ENCODE measurements around the gene LSM2. TPM values are rescaled to one million over a fixed set of nuclear protein-coding genes. Genes with fewer than 3 reads are reported as not detected.
A peak's percentile ranks its signal among the peaks of the same experiment; 100 is the strongest.
"Not testable (repeated sequence)": the region's sequence is repeated elsewhere in the genome, so short reads cannot be mapped to it uniquely, and the experiment has no call there.

LSM2 gene
- total RNA-seq, 2 donors from 2014 or later = 33.0 to 33.5 TPM

DNA sequence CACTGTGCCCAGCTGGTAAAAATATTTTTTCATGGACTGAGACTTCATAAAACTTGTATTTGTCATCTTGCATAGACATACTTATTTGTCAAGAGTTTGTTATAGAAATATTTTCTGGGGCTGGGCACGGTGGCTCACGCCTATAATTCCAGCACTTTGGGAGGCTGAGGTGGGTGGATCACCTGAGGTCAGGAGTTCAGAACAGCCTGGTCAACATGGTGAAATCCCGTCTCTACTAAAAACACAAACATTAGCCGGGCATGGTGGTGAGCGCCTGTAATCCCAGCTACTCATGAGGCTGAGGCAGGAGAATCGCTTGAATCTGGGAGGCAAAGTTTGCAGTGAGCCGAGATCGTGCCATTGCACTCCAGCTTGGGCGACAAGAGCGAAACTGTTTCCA is 1.8 kb upstream of the LSM2 start:
- intact Hi-C loops (cut with DNase I, micrococcal nuclease); DNase-seq; ATAC-seq: not testable (repeated sequence)

- no peak for DNase-seq
- ATAC-seq = peak; percentile 4
- intact Hi-C loops (cut with DNase I, micrococcal nuclease) = no loop called here
These were observed 762 bp downstream of the LSM2 start for GRCh38 chr6:31805939-31806469.

DNA sequence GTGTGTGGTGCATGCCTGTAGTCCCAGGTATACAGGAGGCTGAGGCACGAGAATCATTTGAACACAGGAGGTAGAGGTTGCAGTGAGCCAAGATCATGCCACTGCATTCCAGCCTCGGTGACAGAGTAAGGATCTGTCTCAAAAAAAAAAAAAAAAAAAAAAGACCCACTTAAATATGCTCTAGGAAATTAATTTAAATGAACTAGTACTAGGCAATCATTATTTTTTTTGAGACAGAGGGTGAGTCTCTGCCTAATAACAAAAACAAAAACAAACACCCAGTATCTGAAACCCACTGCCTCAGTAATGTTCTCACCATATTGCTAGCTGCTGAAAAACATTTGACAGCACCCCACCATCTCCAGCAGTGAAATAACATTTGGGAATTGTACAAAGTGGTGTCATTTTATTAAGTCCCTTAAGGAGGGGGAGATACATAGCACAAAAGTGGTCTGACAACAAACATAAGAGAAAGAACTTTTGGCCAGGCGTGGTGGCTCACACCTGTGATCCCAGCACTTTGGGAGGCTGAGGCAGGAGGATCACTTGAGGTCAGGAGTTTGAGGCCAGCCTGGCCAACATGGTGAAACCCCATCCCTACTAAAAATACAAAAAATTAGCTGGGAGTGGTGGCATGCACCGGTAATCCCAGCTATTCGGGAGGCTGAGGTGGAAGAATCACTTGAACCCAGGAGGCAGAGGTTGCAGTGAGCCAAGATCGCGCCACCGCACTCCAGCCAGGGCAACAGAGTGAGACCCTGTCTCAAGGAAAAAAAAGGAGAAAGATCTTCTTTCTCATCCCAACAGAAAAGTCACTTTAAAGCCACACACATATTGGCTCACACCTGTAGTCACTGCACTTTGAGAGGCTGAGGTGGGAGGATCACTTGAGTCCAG is 5.5 kb downstream of the LSM2 start:
- intact Hi-C loops (cut with DNase I, micrococcal nuclease); DNase-seq: not testable (repeated sequence)

GRCh38 chr6:31799781-31800180 is 7.0 kb downstream of the LSM2 start:
- DNase-seq (no peak), ATAC-seq (no peak)
- intact Hi-C loops (cut with DNase I, micrococcal nuclease) = no loop called here

More for the DNA sequence above, 5.5 kb downstream of the LSM2 start:
- ATAC-seq = not testable (repeated sequence)

GRCh38 chr6:31797588-31797987 is 9.2 kb downstream of the LSM2 start:
- DNase-seq (no peak), ATAC-seq (no peak)
- intact Hi-C loops (cut with DNase I, micrococcal nuclease) = no loop called here

- DNase-seq (no peak), ATAC-seq (no peak)
- intact Hi-C loops (cut with DNase I, micrococcal nuclease) = no loop called here
These were observed 9.8 kb downstream of the LSM2 start for GRCh38 chr6:31796993-31797385.

DNA sequence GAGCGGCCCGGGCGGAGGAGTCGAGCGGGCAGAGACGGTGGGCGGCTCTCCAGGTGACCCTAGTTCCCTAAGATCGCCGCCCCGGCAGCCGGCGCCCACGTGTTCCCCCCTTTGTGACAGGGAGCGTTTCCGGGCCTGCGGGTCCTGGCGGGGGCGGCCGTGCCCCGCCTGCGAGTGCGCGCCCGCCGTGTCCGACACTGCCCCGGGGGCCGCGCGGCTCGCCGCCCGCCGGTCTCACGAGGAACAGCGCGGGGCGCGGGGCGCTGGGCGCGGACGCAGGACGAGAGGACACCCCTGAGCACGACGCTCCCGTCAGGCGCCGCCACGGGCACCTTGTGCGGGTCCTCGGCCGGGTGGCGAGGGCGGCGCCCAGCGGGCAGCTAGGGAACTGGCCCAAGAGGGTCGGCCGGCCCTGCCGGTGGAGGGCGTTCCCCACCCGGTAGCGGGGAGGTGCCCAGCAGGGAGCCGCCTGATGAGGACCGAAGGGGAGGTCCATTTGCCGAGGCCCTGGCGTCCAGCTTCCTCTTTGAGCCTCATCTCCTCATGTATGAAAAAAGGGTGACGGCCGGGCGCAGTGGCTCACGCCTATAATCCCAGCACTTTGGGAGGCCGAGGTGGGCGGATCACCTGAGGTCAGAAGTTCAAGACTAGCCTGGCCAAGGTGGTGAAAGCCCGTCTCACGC is 11.0 kb downstream of the LSM2 start, which contains the start of gene VARS1:
Gene VARS1 (minus strand): TSS at position 137 of the 683 bp plus-strand sequence. CDS start 535 bp downstream, outside the sequence.
- intact Hi-C loops (cut with DNase I, micrococcal nuclease) = no loop called here
- DNase-seq = peak; percentile 94 to 96
- ATAC-seq = peak; percentile 95

DNA sequence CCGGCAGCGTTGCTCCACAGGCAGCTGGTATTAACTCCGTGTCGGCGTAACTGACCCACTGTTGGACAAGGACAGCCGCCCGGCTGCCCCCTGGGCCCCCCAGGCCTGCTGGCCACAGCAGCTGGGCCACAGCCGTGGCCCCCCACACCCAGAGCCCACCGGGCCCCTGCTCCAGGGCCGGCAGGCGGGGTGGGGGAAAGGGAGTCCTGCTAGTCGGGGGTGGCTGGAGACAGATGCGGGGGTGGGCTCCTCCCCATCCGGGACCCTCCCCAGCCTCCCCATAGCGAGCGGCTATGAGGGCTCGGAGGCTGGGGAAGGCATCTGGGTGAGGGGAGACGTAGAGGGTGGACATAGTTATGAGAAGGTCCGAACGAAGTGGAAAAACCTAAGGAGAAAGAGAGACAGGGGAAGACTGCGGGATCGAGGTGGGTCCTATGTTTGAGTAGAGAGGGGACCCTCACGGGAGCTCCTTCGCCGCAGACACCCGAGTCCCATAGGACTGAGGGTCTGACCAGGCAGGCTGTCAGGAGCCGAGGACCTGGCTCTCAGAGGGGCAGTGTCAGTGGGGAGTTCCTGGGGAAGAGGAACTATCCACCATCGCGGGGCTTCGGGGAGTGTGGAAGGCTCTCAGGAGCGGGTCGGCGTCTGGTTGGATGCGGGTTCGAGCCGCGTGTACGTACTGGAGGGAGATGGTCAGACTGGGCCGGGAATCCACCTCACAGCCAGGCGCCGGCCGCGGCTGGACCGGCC is 11.7 kb downstream of the LSM2 start:
- DNase-seq (no peak), ATAC-seq (peak; percentile 26)
- intact Hi-C loops (cut with DNase I, micrococcal nuclease) = no loop called here

DNA sequence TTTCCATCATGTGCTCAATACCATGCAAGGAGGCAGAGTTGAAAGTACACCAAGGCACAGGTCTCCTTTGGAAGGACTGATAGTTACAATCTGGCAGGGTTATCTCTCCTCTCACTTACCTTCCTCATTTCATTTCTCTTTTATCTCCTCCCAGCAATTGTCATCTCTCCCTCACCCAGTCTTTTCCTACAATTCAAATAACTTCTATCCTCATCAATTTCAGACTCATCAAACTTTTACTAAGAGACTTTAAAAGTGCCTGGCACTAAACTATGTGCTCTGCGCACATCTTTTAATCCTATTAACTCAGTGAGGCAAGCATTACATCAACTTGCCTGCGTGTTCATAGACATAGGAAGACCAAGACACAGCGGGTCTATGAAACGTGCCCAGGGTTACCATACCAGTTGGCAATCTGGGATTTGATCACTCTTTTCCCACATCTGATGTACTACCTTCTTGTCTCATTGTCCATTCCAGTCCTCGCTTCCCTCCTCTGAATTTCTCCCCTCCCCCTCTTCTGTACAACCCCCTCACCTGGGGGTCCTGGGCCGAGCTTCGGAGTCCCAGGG is 12.4 kb downstream of the LSM2 start:
- ATAC-seq (no peak), DNase-seq (no peak)
- intact Hi-C loops (cut with DNase I, micrococcal nuclease) = no loop called here

- intact Hi-C loops (cut with DNase I, micrococcal nuclease); DNase-seq; ATAC-seq: not testable (repeated sequence)
These were observed 12.9 kb downstream of the LSM2 start for GRCh38 chr6:31793927-31794245.

DNA sequence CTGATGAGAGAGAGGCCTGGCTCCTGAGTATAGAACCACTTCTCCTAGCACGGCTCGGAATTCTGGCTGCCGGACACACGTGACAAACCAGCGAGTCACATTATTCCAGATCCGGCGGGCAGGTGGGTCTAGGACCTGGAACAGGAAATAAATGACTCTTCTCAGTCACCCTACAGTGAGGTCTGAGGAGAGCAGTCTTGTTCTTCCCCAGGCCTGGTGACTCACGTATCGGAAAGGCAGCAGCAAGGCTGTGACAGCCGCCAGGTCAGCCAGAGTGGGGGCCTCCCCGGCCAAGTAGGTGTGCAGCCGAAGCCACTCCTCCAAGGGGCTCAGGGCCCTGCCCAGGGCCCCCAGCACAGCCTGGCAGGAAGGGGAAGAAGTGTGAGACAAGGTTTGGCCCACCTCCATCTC is 14.0 kb downstream of the LSM2 start:
- no peak for DNase-seq
- intact Hi-C loops (cut with DNase I, micrococcal nuclease) = no loop called here
- no peak for ATAC-seq

DNA sequence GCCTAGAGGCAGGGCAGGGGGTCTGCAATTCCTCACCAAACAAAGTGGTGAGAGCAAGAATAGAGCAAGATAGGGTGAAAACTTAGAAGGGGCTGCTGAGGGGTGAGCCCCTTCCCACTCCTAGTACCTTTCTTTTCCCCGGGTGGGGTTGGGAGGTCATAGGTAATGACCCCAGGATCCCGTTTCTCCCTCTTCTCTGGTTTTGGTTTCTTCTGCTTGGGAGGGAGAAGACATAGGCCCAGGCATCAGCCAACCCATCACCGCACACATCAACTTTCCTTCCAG is 14.7 kb downstream of the LSM2 start:
- intact Hi-C loops (cut with DNase I, micrococcal nuclease) = no loop called here
- no peak for ATAC-seq

DNA sequence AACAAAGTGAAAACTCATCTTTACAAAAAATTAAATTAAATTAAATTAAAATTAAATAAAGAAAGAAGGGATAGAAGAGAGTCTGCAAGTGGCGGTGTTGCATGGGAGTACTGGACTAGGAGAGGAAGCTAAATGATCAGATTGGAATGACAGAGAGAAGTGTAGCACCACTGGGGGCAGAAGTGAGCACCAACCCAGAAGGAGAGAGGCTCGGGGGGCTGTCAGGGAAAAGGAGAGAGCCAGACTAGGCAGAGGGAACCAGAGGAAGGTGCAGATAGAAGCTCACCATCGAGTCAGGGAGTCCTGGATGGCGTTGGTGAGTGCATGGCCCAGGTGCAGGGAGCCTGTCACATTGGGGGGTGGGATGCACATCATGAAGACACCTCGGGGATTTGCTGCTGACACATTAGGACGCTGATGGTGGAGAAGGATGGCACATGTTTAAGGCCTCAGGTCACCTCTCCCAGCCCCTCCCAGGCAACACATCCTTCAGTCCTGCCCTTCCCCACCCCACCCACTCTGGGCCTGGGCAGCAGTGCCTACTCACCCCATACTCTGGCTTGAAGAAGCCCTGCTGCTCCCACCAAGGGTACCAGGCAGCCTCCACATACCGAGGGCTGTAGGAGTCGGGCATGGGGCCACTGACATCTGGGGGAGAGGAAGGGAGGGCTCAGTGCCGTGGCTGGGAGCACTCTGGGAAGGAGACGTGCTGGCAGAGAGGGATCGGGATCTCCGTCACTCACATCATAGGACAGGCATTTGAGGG is 15.3 kb downstream of the LSM2 start:
- no peak for ATAC-seq
- DNase-seq = peak in 1 of 2 donors; percentile 62
- intact Hi-C loops (cut with DNase I, micrococcal nuclease) = no loop called here

More for the DNA sequence above, 14.7 kb downstream of the LSM2 start:
- DNase-seq = no peak

GRCh38 chr6:31785475-31785874 is 21.3 kb downstream of the LSM2 start:
- intact Hi-C loops (cut with DNase I, micrococcal nuclease) = no loop called here
- no peak for DNase-seq
- no peak for ATAC-seq

DNA sequence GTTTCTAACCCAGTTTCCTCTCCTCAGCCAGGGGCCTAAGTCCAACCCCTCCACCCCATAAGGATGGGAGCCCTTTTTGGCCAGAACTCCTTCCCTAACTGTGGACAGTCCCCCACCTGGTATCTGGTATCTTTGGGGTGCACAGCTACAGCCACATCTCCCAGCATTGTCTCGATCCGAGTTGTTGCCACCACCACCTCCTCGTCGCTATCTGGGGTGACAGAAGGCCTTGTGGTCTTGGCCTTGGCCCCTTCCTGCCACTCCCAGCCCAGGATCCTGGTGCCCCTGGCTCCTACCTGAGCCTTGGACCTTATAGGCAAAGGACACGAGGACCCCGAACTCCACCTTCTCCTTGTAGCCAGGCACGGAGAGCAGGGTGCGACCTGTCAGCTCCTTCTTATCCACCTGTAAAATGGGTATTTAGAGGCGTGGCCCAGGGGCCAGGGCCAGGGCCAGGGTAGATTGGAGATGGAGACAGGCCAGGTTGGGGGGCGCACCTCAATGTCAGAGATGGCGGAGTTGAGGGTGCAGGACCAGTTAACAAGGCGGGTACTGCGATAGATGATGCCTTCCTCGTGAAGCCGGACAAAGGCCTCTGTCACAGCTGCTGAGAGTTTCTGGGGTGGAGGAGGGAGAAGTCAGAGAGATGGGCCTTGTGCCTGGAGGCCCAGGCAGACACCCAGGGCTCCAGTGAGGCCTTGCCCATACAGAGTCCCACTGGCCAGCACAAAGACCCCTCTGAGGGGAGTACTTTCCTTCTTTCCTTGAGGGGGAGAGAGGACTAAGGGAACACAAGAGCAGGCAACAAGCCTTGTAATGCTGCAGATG is 22.5 kb downstream of the LSM2 start:
- ATAC-seq = no peak
- intact Hi-C loops (cut with DNase I, micrococcal nuclease) = no loop called here

DNA sequence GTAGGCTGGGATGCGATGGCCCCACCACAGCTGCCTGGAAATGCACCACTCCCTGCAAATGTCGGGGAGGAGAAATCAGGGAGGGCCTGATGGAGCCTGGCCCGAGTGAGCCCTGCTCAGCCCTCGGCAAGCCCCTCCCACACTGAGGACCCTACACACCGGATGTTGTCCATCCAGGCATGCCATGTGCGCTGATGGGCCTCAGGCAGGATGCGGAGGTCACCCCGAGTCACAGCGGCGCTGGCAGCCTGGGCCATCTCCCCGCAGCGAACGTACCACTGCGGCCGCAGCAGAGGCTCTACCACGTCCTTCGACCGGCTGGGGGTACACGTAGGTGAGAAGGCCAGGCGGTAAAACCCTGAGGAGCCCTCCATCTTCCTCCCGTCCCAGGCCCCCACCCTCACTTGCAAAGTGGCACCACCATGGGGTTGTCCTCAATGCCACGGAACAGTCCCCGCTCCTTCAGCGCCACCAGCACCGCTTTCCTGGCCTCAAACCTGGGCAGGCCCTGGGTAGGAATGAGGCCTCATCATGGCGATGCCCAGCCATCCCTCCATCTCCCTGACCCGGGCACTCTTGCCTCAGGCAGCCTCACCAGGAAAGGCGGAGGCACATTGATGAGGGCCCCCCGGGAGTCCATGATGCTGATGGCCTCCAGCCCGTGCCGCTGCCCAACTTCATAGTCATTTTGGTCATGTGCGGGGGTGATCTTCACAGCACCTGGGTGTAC is 24.5 kb downstream of the LSM2 start:
- ATAC-seq = no peak
- intact Hi-C loops (cut with DNase I, micrococcal nuclease) = no loop called here

More for the DNA sequence above, 22.5 kb downstream of the LSM2 start:
- no peak for DNase-seq

More for the DNA sequence above, 24.5 kb downstream of the LSM2 start:
- no peak for DNase-seq
